GM18858 (cell line): ENCODE results near the gene OTUB2.

ENCODE experiments used
- ATAC-seq: cut with Tn5 transposase; IDR thresholded peaks from one replicate; pipeline ENCODE4 v1.9.1; 2021; ENCODE audit not compliant: unreplicated experiment

The OTUB2 gene

DNA sequence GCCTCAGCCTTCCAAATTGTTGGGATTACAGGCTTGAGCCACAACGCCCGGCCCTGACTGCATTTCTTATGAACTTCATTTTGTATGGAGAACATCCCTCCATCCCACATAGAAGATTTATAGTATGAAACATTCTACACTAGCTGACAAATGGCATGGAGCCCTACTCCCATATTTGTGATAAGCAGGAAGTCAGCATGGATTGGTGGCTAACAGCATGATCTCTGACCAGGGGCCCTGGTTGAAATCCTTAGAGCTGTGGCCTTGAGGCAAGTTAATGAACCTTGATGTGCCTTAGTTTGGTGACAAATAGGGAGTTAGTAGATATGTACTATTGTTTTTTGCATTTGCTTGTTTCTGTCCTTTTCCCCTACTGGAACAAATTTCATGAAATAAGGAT lies 67.3 kb downstream of the OTUB2 start:
- no peak for ATAC-seq

DNA sequence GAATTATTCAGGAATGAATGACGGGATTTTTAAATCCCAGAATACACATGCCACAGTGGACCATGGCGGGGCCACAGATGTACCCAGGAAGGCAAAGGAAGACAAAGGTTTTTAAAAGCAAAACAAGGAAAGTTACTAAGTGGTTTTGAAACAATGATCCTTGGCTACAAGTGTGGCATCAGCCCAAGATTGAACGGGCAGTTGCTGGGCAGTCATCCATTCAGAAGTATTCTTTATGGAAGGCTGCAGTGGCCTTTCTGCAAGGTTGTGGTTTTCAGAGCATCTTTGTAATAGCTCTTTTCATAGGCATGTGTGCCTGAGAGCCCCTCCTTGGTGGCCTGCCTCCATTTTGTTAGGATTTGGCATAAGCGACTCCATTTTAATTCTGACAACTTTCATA lies 71.0 kb downstream of the OTUB2 start:
- no peak for ATAC-seq
